Endothelial cell of umbilical vein (primary cell): ENCODE results near the gene RAPGEF6. TPM values are rescaled to one million over a fixed set of nuclear protein-coding genes. Genes with fewer than 3 reads are reported as not detected.

ENCODE experiments used
- BruUV-seq: library from RNA; stranded (reverse); fragments of 400-500 nt; replicated peaks from 2 replicates; lab custom pipeline; 2021; lab: Mats Ljungman, UMichigan
- CTCF ChIA-PET: fragments of 300-600, 350-600 bp; sonication (Branson Sonifier 250); formaldehyde crosslinking; loops from one replicate; lab custom pipeline; 2021; ENCODE audit warnings: antibody characterized with exemption, inconsistent platforms; lab: Charles Lee
- POLR2A ChIA-PET: fragments of 300-600, 350-600 bp; sonication (Branson Sonifier 250); formaldehyde crosslinking; loops from one replicate; lab custom pipeline; 2021; ENCODE audit warnings: antibody characterized with exemption, inconsistent platforms; lab: Charles Lee
- DNase-seq: peaks from one replicate; pipeline ENCODE4 v3.0.0-alpha.2; 2011; ENCODE audit warnings: low read depth, low spot score
- FAIRE-seq: peaks from 2 replicates; lab custom pipeline; 2011; peaks lifted over from hg19 to GRCh38; lab: Jason Lieb, UNC
- H2AFZ ChIP-seq: 2 replicates; pipeline ENCODE4 v1.6.0; 2012; ENCODE audit warnings: low read depth, low read length, control low read depth, inconsistent platforms
- H3K27ac ChIP-seq: 2 replicates; pipeline ENCODE4 v1.5.1; 2011; ENCODE audit warnings: low read depth, mild to moderate bottlenecking, control low read depth, low read length, moderate library complexity; ENCODE audit not compliant: insufficient read depth
- H3K27me3 ChIP-seq, 2 experiments: 2 replicates each; pipeline versions ENCODE4 v1.6.0 to v1.6.1; 2011; ENCODE audit warnings: low read length in 2 of 2, mixed read lengths in 1 of 2; ENCODE audit not compliant: control insufficient read depth in 2 of 2, insufficient read depth in 2 of 2
- H3K36me3 ChIP-seq, 2 experiments: 2 replicates in 1 of 2; 3 replicates in 1 of 2; pipeline ENCODE4 v1.5.1; 2011; ENCODE audit warnings: low read length in 2 of 2, mild to moderate bottlenecking in 1 of 2, moderate library complexity in 1 of 2; ENCODE audit not compliant: control insufficient read depth in 2 of 2, insufficient read depth in 2 of 2; ENCODE audit errors: extremely low read depth in 1 of 2
- H3K4me1 ChIP-seq: 3 replicates; pipeline ENCODE4 v1.5.1; 2011; ENCODE audit warnings: mild to moderate bottlenecking, low read length; ENCODE audit not compliant: control insufficient read depth, insufficient read depth; ENCODE audit errors: extremely low read depth
- H3K4me2 ChIP-seq: 2 replicates; pipeline ENCODE4 v1.6.1; 2011; ENCODE audit warnings: low read length, control low read depth, mixed read lengths; ENCODE audit not compliant: insufficient read depth
- H3K4me3 ChIP-seq, 3 experiments: fragments of 200-600 bp in 1 of 3; sonication (generic), shearing (Covaris generic) in 1 of 3; replicated peaks in 1 of 3; 2 replicates each; pipeline ENCODE4 v1.5.1; 2011 to 2016; ENCODE audit warnings: control low read depth in 3 of 3, low read length in 3 of 3, mild to moderate bottlenecking in 2 of 3, inconsistent platforms in 1 of 3, low read depth in 1 of 3, moderate library complexity in 1 of 3; ENCODE audit not compliant: insufficient read depth in 1 of 3
- H3K79me2 ChIP-seq: 2 replicates; pipeline ENCODE4 v1.6.0; 2012; ENCODE audit warnings: low read length, inconsistent platforms; ENCODE audit not compliant: control insufficient read depth, insufficient read depth
- H3K9ac ChIP-seq: replicated peaks from 2 replicates; pipeline ENCODE3; 2011; ENCODE audit warnings: low read length, control low read depth; ENCODE audit not compliant: insufficient read depth; ENCODE audit errors: extremely low read depth
- H3K9me1 ChIP-seq: replicated peaks from 3 replicates; pipeline ENCODE4 v1.6.0; 2011; ENCODE audit warnings: mild to moderate bottlenecking, low read length; ENCODE audit not compliant: control insufficient read depth, insufficient read depth; ENCODE audit errors: extremely low read depth
- H3K9me3 ChIP-seq: replicated peaks from 2 replicates; pipeline ENCODE4 v1.5.1; 2012; ENCODE audit warnings: low read length, inconsistent platforms; ENCODE audit not compliant: control insufficient read depth, insufficient read depth
- H4K20me1 ChIP-seq: replicated peaks from 2 replicates; pipeline ENCODE3; 2011; ENCODE audit warnings: mild to moderate bottlenecking, low read length; ENCODE audit not compliant: control insufficient read depth, insufficient read depth; ENCODE audit errors: extremely low read depth
- CTCF ChIP-seq, 2 donors: IDR thresholded peaks; 1 replicate in 1 of 2; 2 replicates in 1 of 2; pipeline ENCODE4 v1.5.1; 2011; ENCODE audit warnings: low read length in 2 of 2, mild to moderate bottlenecking in 2 of 2, moderate library complexity in 2 of 2, control low read depth in 1 of 2, inconsistent platforms in 1 of 2, low read depth in 1 of 2; ENCODE audit not compliant: insufficient read depth in 1 of 2; ENCODE audit errors: extremely low read depth in 1 of 2
- EZH2 ChIP-seq: IDR thresholded peaks from 2 replicates; pipeline ENCODE4 v1.6.1; 2012; ENCODE audit warnings: borderline replicate concordance, low read depth, mild to moderate bottlenecking, moderate library complexity, low read length, inconsistent platforms; ENCODE audit not compliant: severe bottlenecking
- FOS ChIP-seq: IDR thresholded peaks from 2 replicates; pipeline ENCODE4 v1.6.1; 2011; ENCODE audit warnings: mild to moderate bottlenecking, low read length, moderate library complexity, borderline replicate concordance; ENCODE audit not compliant: insufficient read depth
- GATA2 ChIP-seq: IDR thresholded peaks from 2 replicates; pipeline ENCODE4 v1.7.0; 2011; ENCODE audit warnings: low read depth, mild to moderate bottlenecking, moderate library complexity, mixed read lengths, low read length; ENCODE audit not compliant: insufficient read length, insufficient read depth
- JUN ChIP-seq: IDR thresholded peaks from 2 replicates; pipeline ENCODE4 v1.6.1; 2011; ENCODE audit warnings: borderline replicate concordance, low read depth; ENCODE audit not compliant: insufficient read length, insufficient read depth
- MYC ChIP-seq: IDR thresholded peaks from one replicate; pipeline ENCODE4 v1.6.1; 2011; ENCODE audit warnings: mild to moderate bottlenecking, low read depth, low read length
- POLR2A ChIP-seq: IDR thresholded peaks from 2 replicates; pipeline ENCODE4 v1.6.1; 2012; ENCODE audit warnings: low read depth, mild to moderate bottlenecking, control low read depth, low read length
- POLR2AphosphoS5 ChIP-seq: IDR thresholded peaks from 2 replicates; pipeline ENCODE4 v1.6.1; 2012; ENCODE audit warnings: low read depth, mild to moderate bottlenecking, control low read depth, low read length, moderate library complexity; ENCODE audit not compliant: insufficient read depth
- dilution Hi-C: fragments of 300-500 bp; cut with MboI; formaldehyde crosslinking; loops from one replicate; pipeline ENCODE4 v1.15.0; 2019; ENCODE audit warnings: low sequenced_read_pairs; ENCODE audit not compliant: extremely low pct_ligation_motif_present
- intact Hi-C: fragments of 100-400 bp; cut with micrococcal nuclease; formaldehyde crosslinking; loops from one replicate; pipeline ENCODE4 v1.10.0; 2022
- polyA plus RNA-seq, 4 experiments: library from polyadenylated mRNA; depleted of rRNA in 3 of 4; stranded (reverse) in 3 of 4; unstranded in 1 of 4; fragments of >200 nt; gene quantifications; 2 replicates each; pipeline versions ENCODE4 v1.2.1 to v1.2.3, GENCODE V29; 2011 to 2012; ENCODE audit warnings: missing spikeins in 1 of 4
- total RNA-seq: library from RNA; stranded (reverse); gene quantifications from 2 replicates; pipeline ENCODE4 v1.2.3, GENCODE V29; 2021
- TF ChIP-seq, protein P1 (sequence below): IDR thresholded peaks from 2 replicates; pipeline ENCODE4 v1.6.1; 2011; ENCODE audit not compliant: insufficient read depth, insufficient read length

RAPGEF6 gene
- total and polyA plus RNA-seq, 2 donors (not counting 3 experiments of a cell fraction or from before 2014, with no cell fraction given) = 3.5 to 17.5 TPM

DNA sequence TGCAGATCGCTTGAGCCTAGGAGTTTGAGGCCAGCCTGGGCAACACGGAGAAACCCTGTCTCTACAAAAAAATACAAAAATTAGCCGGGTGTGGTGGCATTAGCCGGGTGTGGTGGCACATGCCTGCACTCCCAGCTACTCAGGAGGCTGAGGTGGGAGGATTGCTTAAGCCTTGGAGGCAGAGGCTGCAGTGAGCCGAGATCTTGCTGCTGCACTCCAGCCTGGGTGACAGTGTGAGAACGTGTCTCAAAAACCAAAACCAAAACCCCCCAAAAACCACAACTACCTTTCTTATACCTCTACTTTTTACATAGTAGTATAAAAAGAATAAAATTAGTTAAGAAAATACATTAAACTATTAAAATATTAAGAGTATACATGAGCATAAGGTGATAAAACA is 121.2 kb downstream of the RAPGEF6 start:
- dilution Hi-C loops (no loop called here), intact Hi-C loops (no loop called here)
- Histone ChIP-seq H4K20me1 (no peaks in the 10 kb centered on the region), H2AFZ (no peak overlapping the region), H3K4me2 (peak overlapping the region; percentile 99), H3K9me1 (no peaks in the 10 kb centered on the region), H3K4me1 (peaks cover 18% of the 10 kb centered on the region), H3K27ac (peak overlapping the region; percentile 86), H3K9ac (no peak overlapping the region), H3K79me2 (no peaks in the 10 kb centered on the region), H3K27me3 (no peaks in the 10 kb centered on the region), H3K4me3 (no peak overlapping the region), H3K9me3 (no peaks in the 10 kb centered on the region), H3K36me3 (no peaks in the 10 kb centered on the region)
- ChIA-PET CTCF (no interaction called here), POLR2A (no interaction called here)
- DNase-seq = no peak
- TF ChIP-seq GATA2 = no peak
- TF ChIP-seq JUN = no peak
- no peak for TF ChIP-seq POLR2A
- BruUV-seq = no TSS peak
- FAIRE-seq = no peak

DNA sequence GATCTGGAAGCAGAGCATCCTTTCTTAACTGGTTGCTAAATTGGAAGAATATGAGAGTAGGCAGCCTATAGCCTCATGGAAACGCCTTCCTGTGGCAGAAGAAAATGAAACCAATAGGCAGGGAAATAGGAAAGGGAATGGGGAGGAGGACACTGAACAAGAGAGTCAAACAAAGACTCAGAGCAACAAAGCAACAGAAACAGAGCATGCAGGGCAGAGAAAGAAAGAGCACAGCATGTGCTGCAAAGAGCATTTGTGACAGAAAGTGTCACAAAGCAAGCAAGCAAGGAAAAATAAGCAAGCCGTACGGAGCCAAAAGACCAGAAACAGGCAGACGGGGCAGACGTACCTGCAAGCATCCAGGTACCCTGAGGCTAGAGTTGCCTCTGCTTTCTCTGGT is 123.1 kb downstream of the RAPGEF6 start:
- FAIRE-seq (no peak), DNase-seq (no peak)
- Histone ChIP-seq H3K4me1 (peaks cover 18% of the 10 kb centered on the region), H3K4me2 (no peak overlapping the region), H3K9me3 (no peaks in the 10 kb centered on the region), H3K4me3 (no peak overlapping the region), H3K27me3 (no peaks in the 10 kb centered on the region), H3K9ac (no peak overlapping the region), H4K20me1 (no peaks in the 10 kb centered on the region), H3K79me2 (no peaks in the 10 kb centered on the region), H3K27ac (no peak overlapping the region), H3K36me3 (no peaks in the 10 kb centered on the region), H3K9me1 (no peaks in the 10 kb centered on the region), H2AFZ (no peak overlapping the region)
- POLR2A ChIA-PET = no interaction called here
- intact Hi-C loops (no loop called here), dilution Hi-C loops (no loop called here)
- CTCF ChIA-PET = interaction anchor here (1.3 kb wide), 1 partner anchor 9 kb away, joined by 3 read pairs; no protein-coding TSS in a partner anchor
- BruUV-seq = no TSS peak
- TF ChIP-seq CTCF (IDR thresholded peaks at IDR 0.05; ENCODE audit: extremely low read depth in 1 of 2, insufficient read depth in 1 of 2, low read depth in 1 of 2, low read length in 2 of 2) (no peak), FOS (no peak), EZH2 (no peak), GATA2 (no peak), POLR2A (no peak), JUN (no peak), POLR2AphosphoS5 (no peak), MYC (no peak)
- TF ChIP-seq, protein P1, sequence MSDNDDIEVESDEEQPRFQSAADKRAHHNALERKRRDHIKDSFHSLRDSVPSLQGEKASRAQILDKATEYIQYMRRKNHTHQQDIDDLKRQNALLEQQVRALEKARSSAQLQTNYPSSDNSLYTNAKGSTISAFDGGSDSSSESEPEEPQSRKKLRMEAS = no peak
